A673 (cell line): ENCODE results near the gene GET3. TPM values are rescaled to one million over a fixed set of nuclear protein-coding genes. Genes with fewer than 3 reads are reported as not detected.

ENCODE experiments used
- BruUV-seq: library from RNA; stranded (reverse); fragments of 400-500 nt; replicated peaks from 2 replicates; lab custom pipeline; 2021; lab: Mats Ljungman, UMichigan
- CTCF ChIA-PET: fragments of 300-600 bp; sonication (Branson Sonifier 250); formaldehyde crosslinking; loops from one replicate; lab custom pipeline; 2022; ENCODE audit warnings: antibody characterized with exemption; lab: Charles Lee
- POLR2A ChIA-PET: fragments of 300-600 bp; sonication (Branson Sonifier 250); formaldehyde crosslinking; loops from one replicate; lab custom pipeline; 2022; ENCODE audit warnings: antibody characterized with exemption; ENCODE audit not compliant: low non-redundant PET; lab: Charles Lee
- DNase-seq: peaks from one replicate; pipeline ENCODE4 v3.0.0-alpha.2; 2015; ENCODE audit warnings: low spot score
- H3K27ac ChIP-seq: fragments of 200-600 bp; sonication (generic); 2 replicates; pipeline ENCODE4 v1.5.1; 2016; ENCODE audit warnings: mixed run types, low read depth, mild to moderate bottlenecking, mixed read lengths, antibody characterized with exemption, low read length; ENCODE audit not compliant: poor library complexity, severe bottlenecking
- H3K27me3 ChIP-seq: fragments of 200-600 bp; sonication (generic); replicated peaks from 2 replicates; pipeline ENCODE4 v1.6.1; 2017; ENCODE audit warnings: mixed run types, low read depth, mild to moderate bottlenecking, mixed read lengths, antibody characterized with exemption, low read length; ENCODE audit not compliant: insufficient read depth, poor library complexity
- H3K36me3 ChIP-seq: fragments of 200-600 bp; sonication (generic); 2 replicates; pipeline ENCODE4 v1.6.1; 2016; ENCODE audit warnings: mixed run types, mild to moderate bottlenecking, mixed read lengths, antibody characterized with exemption, low read length; ENCODE audit not compliant: insufficient read depth, poor library complexity, severe bottlenecking
- H3K4me1 ChIP-seq: fragments of 200-600 bp; sonication (generic); 2 replicates; pipeline ENCODE4 v1.6.1; 2017; ENCODE audit warnings: mixed run types, mild to moderate bottlenecking, mixed read lengths, antibody characterized with exemption, low read length; ENCODE audit not compliant: insufficient read depth, poor library complexity, severe bottlenecking
- H3K4me3 ChIP-seq: fragments of 200-600 bp; sonication (generic); 2 replicates; pipeline ENCODE4 v1.5.1; 2016; ENCODE audit warnings: low read depth, mixed run types, mild to moderate bottlenecking, mixed read lengths, low read length; ENCODE audit not compliant: poor library complexity, severe bottlenecking
- H3K9me3 ChIP-seq: fragments of 200-600 bp; sonication (generic); 2 replicates; pipeline ENCODE4 v1.6.1; 2016; ENCODE audit warnings: mixed run types, low read depth, mild to moderate bottlenecking, mixed read lengths, antibody characterized with exemption, low read length; ENCODE audit not compliant: poor library complexity, severe bottlenecking
- CTCF ChIP-seq: fragments of 300-800, 200-600 bp; sonication (generic); conservative IDR thresholded peaks from 2 replicates; pipeline ENCODE4 v1.5.1; 2017; ENCODE audit warnings: low read depth, mild to moderate bottlenecking, antibody characterized with exemption, low read length, moderate library complexity, mixed read lengths
- EZH2 ChIP-seq: fragments of 200-600 bp; sonication (generic); IDR thresholded peaks from 2 replicates; pipeline ENCODE4 v1.6.1; 2017; ENCODE audit warnings: borderline replicate concordance, low read depth, mild to moderate bottlenecking, mixed read lengths, antibody characterized with exemption, low read length; ENCODE audit not compliant: poor library complexity, severe bottlenecking
- intact Hi-C: fragments of 100-400 bp; cut with micrococcal nuclease; formaldehyde crosslinking; loops from one replicate; pipeline ENCODE4 v1.10.0; 2022; ENCODE audit not compliant: unreplicated experiment
- total RNA-seq: library from RNA; stranded (reverse); gene quantifications from 2 replicates; pipeline ENCODE4 v1.2.3, GENCODE V29; 2021

The GET3 gene
- total RNA-seq, 1 experiment from 2014 or later, result 91.7 TPM

- ChIA-PET CTCF (interaction anchor here (0.6 to 1.0 kb wide), 3 partner anchors 15 to 22 kb away, joined by 3 to 5 read pairs (median 3); no protein-coding TSS in a partner anchor), POLR2A (no interaction called here)
- intact Hi-C loops, result no loop called here
- H3K4me3 ChIP-seq, result peak overlapping the region; percentile 57
- DNase-seq, result no peak
- H3K4me1 ChIP-seq, result peaks cover 49% of the 10 kb centered on the region
- no peaks in the 10 kb centered on the region for H3K9me3 ChIP-seq
- H3K27me3 ChIP-seq, result no peaks in the 10 kb centered on the region
- BruUV-seq, result no TSS peak
- H3K27ac ChIP-seq, result peak overlapping the region; percentile 96
- TF ChIP-seq CTCF, result no peak
- TF ChIP-seq EZH2, result no peak
- H3K36me3 ChIP-seq, result no peaks in the 10 kb centered on the region
Observed at GRCh38 chr19:12782174-12782423, 44.8 kb downstream of the GET3 start.

- intact Hi-C loops, result no loop called here
- DNase-seq, result peak; percentile 86
- no TSS peak for BruUV-seq
- H3K4me3 ChIP-seq, result peak overlapping the region; percentile 57
- peak overlapping the region; percentile 96 for H3K27ac ChIP-seq
- CTCF ChIA-PET, result interaction anchor here (0.5 to 1.0 kb wide), 4 partner anchors 15 to 64 kb away, joined by 3 to 5 read pairs (median 4); no protein-coding TSS in a partner anchor
- 0 out of 2 replicates have a peak, but pooled peaks have one; percentile 33 for TF ChIP-seq CTCF
- no peak for TF ChIP-seq EZH2
- peaks cover 49% of the 10 kb centered on the region for H3K4me1 ChIP-seq
- H3K27me3 ChIP-seq, result no peaks in the 10 kb centered on the region
- H3K36me3 ChIP-seq, result no peaks in the 10 kb centered on the region
- POLR2A ChIA-PET, result no interaction called here
- no peaks in the 10 kb centered on the region for H3K9me3 ChIP-seq
Observed at GRCh38 chr19:12782424-12783290, 45.4 kb downstream of the GET3 start.

- H3K4me3 ChIP-seq, result peak overlapping the region; percentile 57
- intact Hi-C loops, result no loop called here
- no peak for DNase-seq
- peaks cover 51% of the 10 kb centered on the region for H3K4me1 ChIP-seq
- H3K9me3 ChIP-seq, result no peaks in the 10 kb centered on the region
- H3K27ac ChIP-seq, result peak overlapping the region; percentile 96
- POLR2A ChIA-PET, result no interaction called here
- no peaks in the 10 kb centered on the region for H3K27me3 ChIP-seq
- TF ChIP-seq EZH2, result no peak
- no peak for TF ChIP-seq CTCF
- CTCF ChIA-PET, result interaction anchor here (0.5 to 1.0 kb wide), 2 partner anchors 17 to 63 kb away, joined by 3 to 5 read pairs; no protein-coding TSS in a partner anchor
- BruUV-seq, result no TSS peak
- H3K36me3 ChIP-seq, result no peaks in the 10 kb centered on the region
Observed at GRCh38 chr19:12783291-12783848, 46.1 kb downstream of the GET3 start.
